MM.1S (cell line): ENCODE data around the gene CCDC146.

ENCODE experiments used
- EZH2 ChIP-seq: fragments of 300-600 bp; sonication (generic); optimal IDR thresholded peaks from 2 replicates; pipeline ENCODE3; 2017; ENCODE audit warnings: low read depth, mild to moderate bottlenecking, antibody characterized with exemption, low read length, mixed read lengths
- TF ChIP-seq, protein P1 (sequence below): fragments of 300-600 bp; sonication (generic); IDR thresholded peaks from 2 replicates; pipeline ENCODE4 v1.5.1; 2016; ENCODE audit warnings: antibody characterized with exemption, low read length, mixed read lengths

- TF ChIP-seq, protein P1, sequence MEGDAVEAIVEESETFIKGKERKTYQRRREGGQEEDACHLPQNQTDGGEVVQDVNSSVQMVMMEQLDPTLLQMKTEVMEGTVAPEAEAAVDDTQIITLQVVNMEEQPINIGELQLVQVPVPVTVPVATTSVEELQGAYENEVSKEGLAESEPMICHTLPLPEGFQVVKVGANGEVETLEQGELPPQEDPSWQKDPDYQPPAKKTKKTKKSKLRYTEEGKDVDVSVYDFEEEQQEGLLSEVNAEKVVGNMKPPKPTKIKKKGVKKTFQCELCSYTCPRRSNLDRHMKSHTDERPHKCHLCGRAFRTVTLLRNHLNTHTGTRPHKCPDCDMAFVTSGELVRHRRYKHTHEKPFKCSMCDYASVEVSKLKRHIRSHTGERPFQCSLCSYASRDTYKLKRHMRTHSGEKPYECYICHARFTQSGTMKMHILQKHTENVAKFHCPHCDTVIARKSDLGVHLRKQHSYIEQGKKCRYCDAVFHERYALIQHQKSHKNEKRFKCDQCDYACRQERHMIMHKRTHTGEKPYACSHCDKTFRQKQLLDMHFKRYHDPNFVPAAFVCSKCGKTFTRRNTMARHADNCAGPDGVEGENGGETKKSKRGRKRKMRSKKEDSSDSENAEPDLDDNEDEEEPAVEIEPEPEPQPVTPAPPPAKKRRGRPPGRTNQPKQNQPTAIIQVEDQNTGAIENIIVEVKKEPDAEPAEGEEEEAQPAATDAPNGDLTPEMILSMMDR: no peak
- no peak for TF ChIP-seq EZH2
These were observed 59.8 kb downstream of the CCDC146 start for GRCh38 chr7:77182261-77182660.
